ENCODE results near the gene KPNA1.

KPNA1 gene

GRCh38 chr3:122466701-122467240, 48.0 kb downstream of the KPNA1 start:
- H2AFZ ChIP-seq (ENCODE audit: low read depth): no peak overlapping the region
- peaks cover 14% of the 10 kb centered on the region for H3K4me1 ChIP-seq (ENCODE audit: low read depth, poor library complexity, severe bottlenecking)
- H3K4me3 ChIP-seq (IDR thresholded peaks at IDR 0.05; ENCODE audit: insufficient read depth, low read depth, low read length): no peak overlapping the region
- no peak overlapping the region for H3K27ac ChIP-seq
- no peaks in the 10 kb centered on the region for H3K27me3 ChIP-seq (ENCODE audit: insufficient read depth, low read depth)
- no peak for TF ChIP-seq CTCF (conservative IDR thresholded peaks at IDR 0.05; ENCODE audit: low read depth, low read length)
- H3K36me3 ChIP-seq (ENCODE audit: insufficient read depth): 0 out of 2 replicates have a peak, but pooled peaks cover 4% of the 10 kb centered on the region
- no peak overlapping the region for H3K9ac ChIP-seq
- H3K4me2 ChIP-seq: no peak overlapping the region
- peaks cover 13% of the 10 kb centered on the region; the same call in 1 of the 2 replicates for H3K79me2 ChIP-seq (ENCODE audit: insufficient read depth, low read depth)
- H4K20me1 ChIP-seq (ENCODE audit: insufficient read depth): 0 out of 2 replicates have a peak, but pooled peaks cover 7% of the 10 kb centered on the region

GRCh38 chr3:122464659-122465058, 50.1 kb downstream of the KPNA1 start:
- Histone ChIP-seq H3K4me2 (no peak overlapping the region), H3K36me3 (ENCODE audit: insufficient read depth) (0 out of 2 replicates have a peak, but pooled peaks cover 4% of the 10 kb centered on the region), H3K27ac (no peak overlapping the region), H4K20me1 (ENCODE audit: insufficient read depth) (0 out of 2 replicates have a peak, but pooled peaks cover 3% of the 10 kb centered on the region), H3K79me2 (ENCODE audit: insufficient read depth, low read depth) (no peaks in the 10 kb centered on the region), H3K9ac (no peak overlapping the region), H3K27me3 (ENCODE audit: insufficient read depth, low read depth) (no peaks in the 10 kb centered on the region), H2AFZ (ENCODE audit: low read depth) (no peak overlapping the region), H3K4me3 (IDR thresholded peaks at IDR 0.05; ENCODE audit: insufficient read depth, low read depth, low read length) (no peak overlapping the region), H3K4me1 (ENCODE audit: low read depth, poor library complexity, severe bottlenecking) (peaks cover 3% of the 10 kb centered on the region)
- no peak for TF ChIP-seq CTCF (conservative IDR thresholded peaks at IDR 0.05; ENCODE audit: low read depth, low read length)

- 0 out of 2 replicates have a peak, but pooled peaks cover 4% of the 10 kb centered on the region for H3K36me3 ChIP-seq (ENCODE audit: insufficient read depth)
- no peak for TF ChIP-seq CTCF (conservative IDR thresholded peaks at IDR 0.05; ENCODE audit: low read depth, low read length)
- H2AFZ ChIP-seq (ENCODE audit: low read depth): no peak overlapping the region
- no peak overlapping the region for H3K4me3 ChIP-seq (IDR thresholded peaks at IDR 0.05; ENCODE audit: insufficient read depth, low read depth, low read length)
- no peaks in the 10 kb centered on the region for H4K20me1 ChIP-seq (ENCODE audit: insufficient read depth)
- H3K9ac ChIP-seq: no peak overlapping the region
- H3K4me2 ChIP-seq: no peak overlapping the region
- no peaks in the 10 kb centered on the region for H3K27me3 ChIP-seq (ENCODE audit: insufficient read depth, low read depth)
- H3K27ac ChIP-seq: no peak overlapping the region
- H3K79me2 ChIP-seq (ENCODE audit: insufficient read depth, low read depth): no peaks in the 10 kb centered on the region
- no peaks in the 10 kb centered on the region for H3K4me1 ChIP-seq (ENCODE audit: low read depth, poor library complexity, severe bottlenecking)
These were observed 52.3 kb downstream of the KPNA1 start for GRCh38 chr3:122462406-122462805.

GRCh38 chr3:122461806-122462205, 52.9 kb downstream of the KPNA1 start:
- Histone ChIP-seq H4K20me1 (ENCODE audit: insufficient read depth) (no peaks in the 10 kb centered on the region), H3K4me3 (IDR thresholded peaks at IDR 0.05; ENCODE audit: insufficient read depth, low read depth, low read length) (no peak overlapping the region), H2AFZ (ENCODE audit: low read depth) (no peak overlapping the region), H3K79me2 (ENCODE audit: insufficient read depth, low read depth) (no peaks in the 10 kb centered on the region), H3K9ac (no peak overlapping the region), H3K4me2 (no peak overlapping the region), H3K36me3 (ENCODE audit: insufficient read depth) (0 out of 2 replicates have a peak, but pooled peaks cover 4% of the 10 kb centered on the region), H3K27ac (no peak overlapping the region), H3K27me3 (ENCODE audit: insufficient read depth, low read depth) (no peaks in the 10 kb centered on the region), H3K4me1 (ENCODE audit: low read depth, poor library complexity, severe bottlenecking) (no peaks in the 10 kb centered on the region)
- no peak for TF ChIP-seq CTCF (conservative IDR thresholded peaks at IDR 0.05; ENCODE audit: low read depth, low read length)
